ENCODE results near the gene ZNF521. TPM values are rescaled to one million over a fixed set of nuclear protein-coding genes. Genes with fewer than 3 reads are reported as not detected.

ZNF521 gene
- total and polyA plus RNA-seq, 10 of the 15 experiments (the other 5 are each of a cell fraction or from before 2014, with no cell fraction given): 0.02 to 0.05 (median 0.04) TPM; not detected in 6

DNA sequence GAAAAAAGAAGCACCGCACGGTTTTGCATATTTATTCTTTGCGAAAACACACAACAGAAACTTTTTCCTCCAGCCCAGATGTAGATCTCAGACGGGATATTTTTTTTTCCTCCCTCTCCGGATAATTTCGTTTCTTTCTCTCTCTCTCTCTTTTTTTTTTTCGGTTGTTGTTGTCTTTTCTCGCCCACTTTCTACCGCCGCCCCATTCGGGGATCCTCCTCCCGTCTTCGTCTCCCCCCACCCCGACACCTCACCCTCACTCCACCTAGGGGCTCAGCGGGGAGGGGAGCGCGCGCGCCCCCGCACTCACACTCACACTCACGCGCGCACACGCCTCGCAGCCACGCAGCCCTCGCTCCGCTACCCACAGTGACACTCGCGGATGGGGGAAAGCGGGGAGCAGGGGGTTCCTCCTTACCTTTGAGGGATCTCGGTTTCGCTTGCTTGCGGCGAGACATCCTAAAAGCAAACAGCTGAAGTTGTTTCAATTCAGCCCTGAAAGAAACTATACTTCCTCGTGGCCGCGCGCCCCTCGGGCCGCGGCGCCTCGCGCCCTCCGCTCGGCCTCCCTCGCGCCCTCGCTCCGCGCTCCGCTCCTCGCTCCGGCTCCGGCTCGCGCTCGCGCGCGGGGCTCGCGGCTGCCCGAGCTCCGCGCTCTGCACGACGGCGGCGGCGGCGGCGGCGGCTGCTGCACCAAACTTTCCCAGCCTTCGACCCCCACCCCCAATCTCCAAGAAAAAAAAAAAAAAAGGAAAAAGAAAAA, 1.3 kb downstream of the ZNF521 start:
- 12% methylated on average over 54 of the region's 76 CpGs for WGBS (ENCODE audit: insufficient coverage, insufficient replicate concordance, low lambda C conversion rate, missing lambda C conversion rate)
- SMC1A ChIA-PET (ENCODE audit: uncharacterized antibody, unreplicated experiment): no interaction called here
- no peaks in the 10 kb centered on the region for H3K4me1 ChIP-seq (ENCODE audit: control insufficient read depth, insufficient read depth, low read length)
- RAD21 ChIA-PET (ENCODE audit: unreplicated experiment): no interaction called here
- intact Hi-C loops (cut with micrococcal nuclease; ENCODE audit: unreplicated experiment) (no loop called here), in situ Hi-C loops (cut with MboI) (no loop called here)
- BruUV-seq (replicated peaks): no TSS peak
- H2AFZ ChIP-seq (ENCODE audit: control insufficient read depth, low read depth, low read length): no peak overlapping the region
- H3K9ac ChIP-seq (ENCODE audit: control insufficient read depth, insufficient read depth, low read length): no peak overlapping the region
- DNase-seq (ENCODE audit: low read depth, low spot score) (no peak), FAIRE-seq (no peak), ATAC-seq (peak; percentile 22; the same call in 2 of the 3 replicates)
- H3K79me2 ChIP-seq (ENCODE audit: control insufficient read depth, insufficient read depth, low read length): no peaks in the 10 kb centered on the region
- POLR2A ChIA-PET: no interaction called here
- peaks cover 5 to 24% of the 10 kb centered on the region in 2 experiments for H3K27me3 ChIP-seq (replicated peaks in 1 of 2; ENCODE audit: control insufficient read depth in 2 of 2, insufficient read depth in 2 of 2, low read length in 1 of 2)
- H3K36me3 ChIP-seq (ENCODE audit: control insufficient read depth in 2 of 2, insufficient read depth in 2 of 2, low read length in 1 of 2): no peaks in the 10 kb centered on the region
- no peaks in the 10 kb centered on the region for H3K9me3 ChIP-seq (replicated peaks; ENCODE audit: control insufficient read depth, insufficient read depth, low read length)
- no peak overlapping the region for H3K27ac ChIP-seq (ENCODE audit: control insufficient read depth, insufficient read depth)
- H4K20me1 ChIP-seq (ENCODE audit: control insufficient read depth, insufficient read depth): no peaks in the 10 kb centered on the region
- peak overlapping the region; percentile 62 for H3K4me2 ChIP-seq (ENCODE audit: control insufficient read depth, insufficient read depth)
- CTCF ChIA-PET: interaction anchor here (0.6 kb wide), 1 partner anchor 13 kb away, joined by 3 read pairs; no protein-coding TSS in a partner anchor
- peak overlapping the region; percentile 69; the same call in 1 of the 2 replicates for H3K4me3 ChIP-seq
- TF ChIP-seq RUNX3 (IDR thresholded peaks at IDR 0.05; ENCODE audit: low read length): peak; percentile 29; the same call in 1 of the 2 replicates
- TF ChIP-seq, protein P1, sequence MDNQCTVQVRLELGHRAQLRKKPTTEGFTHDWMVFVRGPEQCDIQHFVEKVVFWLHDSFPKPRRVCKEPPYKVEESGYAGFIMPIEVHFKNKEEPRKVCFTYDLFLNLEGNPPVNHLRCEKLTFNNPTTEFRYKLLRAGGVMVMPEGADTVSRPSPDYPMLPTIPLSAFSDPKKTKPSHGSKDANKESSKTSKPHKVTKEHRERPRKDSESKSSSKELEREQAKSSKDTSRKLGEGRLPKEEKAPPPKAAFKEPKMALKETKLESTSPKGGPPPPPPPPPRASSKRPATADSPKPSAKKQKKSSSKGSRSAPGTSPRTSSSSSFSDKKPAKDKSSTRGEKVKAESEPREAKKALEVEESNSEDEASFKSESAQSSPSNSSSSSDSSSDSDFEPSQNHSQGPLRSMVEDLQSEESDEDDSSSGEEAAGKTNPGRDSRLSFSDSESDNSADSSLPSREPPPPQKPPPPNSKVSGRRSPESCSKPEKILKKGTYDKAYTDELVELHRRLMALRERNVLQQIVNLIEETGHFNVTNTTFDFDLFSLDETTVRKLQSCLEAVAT (IDR thresholded peaks at IDR 0.05): no peak

DNA sequence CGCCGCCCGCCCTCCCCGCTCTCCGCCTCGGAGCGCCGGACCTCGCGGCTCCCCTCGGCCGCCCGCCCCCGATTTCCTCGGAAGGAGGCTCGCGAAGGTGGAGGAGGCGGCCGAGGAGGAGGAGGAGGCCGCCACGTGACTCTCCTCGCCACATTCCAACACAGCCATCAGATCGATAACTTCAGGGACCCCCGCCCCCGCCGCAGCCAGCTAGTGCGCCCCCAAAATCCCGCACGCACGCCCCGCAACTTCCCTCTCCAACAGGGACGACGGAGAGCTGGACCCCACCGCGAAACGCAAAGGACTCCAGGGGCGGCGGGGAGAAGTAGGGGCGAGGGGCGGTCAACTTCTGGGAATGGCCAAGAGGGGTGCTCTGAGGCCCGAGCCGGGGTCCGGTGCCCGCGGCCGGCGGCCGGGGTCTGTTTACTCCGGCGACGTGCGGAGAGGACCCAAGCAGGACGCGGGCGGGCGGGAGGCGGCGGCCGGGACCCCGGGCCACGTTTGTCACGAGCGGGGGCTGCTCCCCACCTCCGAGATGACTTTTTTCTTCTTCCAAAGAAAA, 2.0 kb downstream of the ZNF521 start:
- no peak for DNase-seq (ENCODE audit: low read depth, low spot score)
- no peak for FAIRE-seq
- no peaks in the 10 kb centered on the region for H3K9me3 ChIP-seq (replicated peaks; ENCODE audit: control insufficient read depth, insufficient read depth, low read length)
- no peaks in the 10 kb centered on the region for H3K79me2 ChIP-seq (ENCODE audit: control insufficient read depth, insufficient read depth, low read length)
- H3K4me3 ChIP-seq: 0 out of 2 replicates have a peak overlapping the region, but pooled peaks have one; percentile 63
- ChIA-PET POLR2A (no interaction called here), RAD21 (ENCODE audit: unreplicated experiment) (no interaction called here), SMC1A (ENCODE audit: uncharacterized antibody, unreplicated experiment) (no interaction called here), CTCF (no interaction called here)
- no peak overlapping the region for H2AFZ ChIP-seq (ENCODE audit: control insufficient read depth, low read depth, low read length)
- no peaks in the 10 kb centered on the region for H4K20me1 ChIP-seq (ENCODE audit: control insufficient read depth, insufficient read depth)
- H3K36me3 ChIP-seq (ENCODE audit: control insufficient read depth in 2 of 2, insufficient read depth in 2 of 2, low read length in 1 of 2): no peaks in the 10 kb centered on the region
- no peak for ATAC-seq
- peaks cover 5 to 24% of the 10 kb centered on the region in 2 experiments for H3K27me3 ChIP-seq (replicated peaks in 1 of 2; ENCODE audit: control insufficient read depth in 2 of 2, insufficient read depth in 2 of 2, low read length in 1 of 2)
- WGBS (ENCODE audit: insufficient coverage, insufficient replicate concordance, low lambda C conversion rate, missing lambda C conversion rate): 33% methylated on average over 10 of the region's 64 CpGs
- H3K27ac ChIP-seq (ENCODE audit: control insufficient read depth, insufficient read depth): no peak overlapping the region
- no TSS peak for BruUV-seq (replicated peaks)
- H3K4me1 ChIP-seq (ENCODE audit: control insufficient read depth, insufficient read depth, low read length): no peaks in the 10 kb centered on the region
- in situ Hi-C loops (cut with MboI): no loop called here
- intact Hi-C loops (cut with micrococcal nuclease; ENCODE audit: unreplicated experiment): no loop called here
- H3K9ac ChIP-seq (ENCODE audit: control insufficient read depth, insufficient read depth, low read length): no peak overlapping the region
- H3K4me2 ChIP-seq (ENCODE audit: control insufficient read depth, insufficient read depth): peak overlapping the region; percentile 7
- TF ChIP-seq, protein P2, sequence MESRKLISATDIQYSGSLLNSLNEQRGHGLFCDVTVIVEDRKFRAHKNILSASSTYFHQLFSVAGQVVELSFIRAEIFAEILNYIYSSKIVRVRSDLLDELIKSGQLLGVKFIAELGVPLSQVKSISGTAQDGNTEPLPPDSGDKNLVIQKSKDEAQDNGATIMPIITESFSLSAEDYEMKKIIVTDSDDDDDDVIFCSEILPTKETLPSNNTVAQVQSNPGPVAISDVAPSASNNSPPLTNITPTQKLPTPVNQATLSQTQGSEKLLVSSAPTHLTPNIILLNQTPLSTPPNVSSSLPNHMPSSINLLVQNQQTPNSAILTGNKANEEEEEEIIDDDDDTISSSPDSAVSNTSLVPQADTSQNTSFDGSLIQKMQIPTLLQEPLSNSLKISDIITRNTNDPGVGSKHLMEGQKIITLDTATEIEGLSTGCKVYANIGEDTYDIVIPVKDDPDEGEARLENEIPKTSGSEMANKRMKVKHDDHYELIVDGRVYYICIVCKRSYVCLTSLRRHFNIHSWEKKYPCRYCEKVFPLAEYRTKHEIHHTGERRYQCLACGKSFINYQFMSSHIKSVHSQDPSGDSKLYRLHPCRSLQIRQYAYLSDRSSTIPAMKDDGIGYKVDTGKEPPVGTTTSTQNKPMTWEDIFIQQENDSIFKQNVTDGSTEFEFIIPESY (IDR thresholded peaks at IDR 0.05): no peak
- TF ChIP-seq, protein P3, sequence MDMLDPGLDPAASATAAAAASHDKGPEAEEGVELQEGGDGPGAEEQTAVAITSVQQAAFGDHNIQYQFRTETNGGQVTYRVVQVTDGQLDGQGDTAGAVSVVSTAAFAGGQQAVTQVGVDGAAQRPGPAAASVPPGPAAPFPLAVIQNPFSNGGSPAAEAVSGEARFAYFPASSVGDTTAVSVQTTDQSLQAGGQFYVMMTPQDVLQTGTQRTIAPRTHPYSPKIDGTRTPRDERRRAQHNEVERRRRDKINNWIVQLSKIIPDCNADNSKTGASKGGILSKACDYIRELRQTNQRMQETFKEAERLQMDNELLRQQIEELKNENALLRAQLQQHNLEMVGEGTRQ (IDR thresholded peaks at IDR 0.05; ENCODE audit: borderline replicate concordance, low read depth, low read length): no peak
- TF ChIP-seq CREB1 (IDR thresholded peaks at IDR 0.05; ENCODE audit: low read depth): no peak
- TF ChIP-seq, protein P4, sequence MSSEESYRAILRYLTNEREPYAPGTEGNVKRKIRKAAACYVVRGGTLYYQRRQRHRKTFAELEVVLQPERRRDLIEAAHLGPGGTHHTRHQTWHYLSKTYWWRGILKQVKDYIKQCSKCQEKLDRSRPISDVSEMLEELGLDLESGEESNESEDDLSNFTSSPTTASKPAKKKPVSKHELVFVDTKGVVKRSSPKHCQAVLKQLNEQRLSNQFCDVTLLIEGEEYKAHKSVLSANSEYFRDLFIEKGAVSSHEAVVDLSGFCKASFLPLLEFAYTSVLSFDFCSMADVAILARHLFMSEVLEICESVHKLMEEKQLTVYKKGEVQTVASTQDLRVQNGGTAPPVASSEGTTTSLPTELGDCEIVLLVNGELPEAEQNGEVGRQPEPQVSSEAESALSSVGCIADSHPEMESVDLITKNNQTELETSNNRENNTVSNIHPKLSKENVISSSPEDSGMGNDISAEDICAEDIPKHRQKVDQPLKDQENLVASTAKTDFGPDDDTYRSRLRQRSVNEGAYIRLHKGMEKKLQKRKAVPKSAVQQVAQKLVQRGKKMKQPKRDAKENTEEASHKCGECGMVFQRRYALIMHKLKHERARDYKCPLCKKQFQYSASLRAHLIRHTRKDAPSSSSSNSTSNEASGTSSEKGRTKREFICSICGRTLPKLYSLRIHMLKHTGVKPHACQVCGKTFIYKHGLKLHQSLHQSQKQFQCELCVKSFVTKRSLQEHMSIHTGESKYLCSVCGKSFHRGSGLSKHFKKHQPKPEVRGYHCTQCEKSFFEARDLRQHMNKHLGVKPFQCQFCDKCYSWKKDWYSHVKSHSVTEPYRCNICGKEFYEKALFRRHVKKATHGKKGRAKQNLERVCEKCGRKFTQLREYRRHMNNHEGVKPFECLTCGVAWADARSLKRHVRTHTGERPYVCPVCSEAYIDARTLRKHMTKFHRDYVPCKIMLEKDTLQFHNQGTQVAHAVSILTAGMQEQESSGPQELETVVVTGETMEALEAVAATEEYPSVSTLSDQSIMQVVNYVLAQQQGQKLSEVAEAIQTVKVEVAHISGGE (CRISPR knock-in tag; IDR thresholded peaks at IDR 0.05): no peak
